HG02571 (cell line): ENCODE measurements around the gene TLR10.
"Not testable (repeated sequence)": the region's sequence is repeated elsewhere in the genome, so short reads cannot be mapped to it uniquely, and the experiment has no call there.

ENCODE experiments used
- ATAC-seq: cut with Tn5 transposase; IDR thresholded peaks from one replicate; pipeline ENCODE4 v1.9.1; 2021; ENCODE audit warnings: mild to moderate bottlenecking, moderate library complexity; ENCODE audit not compliant: unreplicated experiment

The TLR10 gene, protein sequence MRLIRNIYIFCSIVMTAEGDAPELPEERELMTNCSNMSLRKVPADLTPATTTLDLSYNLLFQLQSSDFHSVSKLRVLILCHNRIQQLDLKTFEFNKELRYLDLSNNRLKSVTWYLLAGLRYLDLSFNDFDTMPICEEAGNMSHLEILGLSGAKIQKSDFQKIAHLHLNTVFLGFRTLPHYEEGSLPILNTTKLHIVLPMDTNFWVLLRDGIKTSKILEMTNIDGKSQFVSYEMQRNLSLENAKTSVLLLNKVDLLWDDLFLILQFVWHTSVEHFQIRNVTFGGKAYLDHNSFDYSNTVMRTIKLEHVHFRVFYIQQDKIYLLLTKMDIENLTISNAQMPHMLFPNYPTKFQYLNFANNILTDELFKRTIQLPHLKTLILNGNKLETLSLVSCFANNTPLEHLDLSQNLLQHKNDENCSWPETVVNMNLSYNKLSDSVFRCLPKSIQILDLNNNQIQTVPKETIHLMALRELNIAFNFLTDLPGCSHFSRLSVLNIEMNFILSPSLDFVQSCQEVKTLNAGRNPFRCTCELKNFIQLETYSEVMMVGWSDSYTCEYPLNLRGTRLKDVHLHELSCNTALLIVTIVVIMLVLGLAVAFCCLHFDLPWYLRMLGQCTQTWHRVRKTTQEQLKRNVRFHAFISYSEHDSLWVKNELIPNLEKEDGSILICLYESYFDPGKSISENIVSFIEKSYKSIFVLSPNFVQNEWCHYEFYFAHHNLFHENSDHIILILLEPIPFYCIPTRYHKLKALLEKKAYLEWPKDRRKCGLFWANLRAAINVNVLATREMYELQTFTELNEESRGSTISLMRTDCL

GRCh38 chr4:38782452-38783108 lies at the start of gene TLR10:
TSS of gene TLR10 (minus strand) at chr4:38782990. CDS start at chr4:38775590, 7,400 bp downstream.
- ATAC-seq = peak; percentile 53

DNA sequence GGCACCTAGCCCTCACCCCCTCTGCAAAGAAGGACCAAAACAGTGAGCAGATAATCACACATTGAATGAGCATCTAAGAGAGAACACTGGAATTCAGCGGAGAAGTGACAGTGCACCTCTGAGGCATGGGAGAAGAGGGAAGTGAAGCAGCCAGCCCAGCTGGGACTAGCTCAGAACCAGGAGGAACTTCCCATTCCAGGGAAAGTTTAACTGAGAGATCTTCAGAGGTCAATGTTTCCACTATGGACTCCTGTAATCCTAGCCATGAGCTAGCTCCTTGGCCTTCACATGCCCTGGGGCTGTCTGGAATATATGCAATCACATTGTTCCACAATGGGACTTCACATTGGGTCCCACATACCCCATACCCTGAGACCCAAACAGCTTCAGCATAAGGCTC lies 49.4 kb upstream of the TLR10 start:
- no peak for ATAC-seq

DNA sequence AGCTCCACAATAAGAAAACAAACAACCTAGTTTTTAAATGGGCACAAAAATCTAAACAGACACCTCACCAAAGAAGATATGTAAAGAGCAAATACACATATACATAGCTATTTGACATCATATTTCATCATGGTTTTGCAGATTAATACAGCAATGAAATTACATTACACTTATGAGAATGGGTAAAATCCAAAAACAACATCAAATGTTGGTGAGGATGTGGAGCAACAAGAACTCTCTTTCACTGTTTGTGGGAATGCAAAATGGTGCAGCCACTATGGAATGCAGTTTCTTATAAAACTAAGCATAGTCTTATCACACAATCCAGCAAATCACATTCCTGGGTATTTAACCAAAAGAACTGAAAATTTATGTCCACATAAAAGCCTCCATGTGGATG lies 48.9 kb upstream of the TLR10 start:
- no peak for ATAC-seq

DNA sequence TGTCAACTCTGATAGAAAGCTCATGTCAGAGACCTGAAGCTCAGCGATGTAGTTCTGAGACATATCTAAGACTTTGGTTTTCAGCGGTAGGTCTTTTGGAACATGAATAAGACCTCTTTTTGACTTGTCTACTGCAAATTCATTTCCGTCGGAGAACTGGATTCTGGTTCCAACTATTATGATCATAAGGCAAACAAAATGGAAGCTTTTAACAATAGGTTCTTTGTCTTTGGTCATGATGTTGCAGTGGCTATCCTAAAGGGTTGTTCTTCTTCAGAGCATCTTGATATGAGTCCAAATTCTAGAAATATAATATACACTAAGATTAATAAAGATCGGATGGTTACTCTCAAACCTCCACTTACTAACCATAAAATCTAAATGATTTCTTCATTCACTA lies 46.4 kb upstream of the TLR10 start:
- no peak for ATAC-seq

- no peak for ATAC-seq
Measured at GRCh38 chr4:38823766-38824165, 41.0 kb upstream of the TLR10 start.

DNA sequence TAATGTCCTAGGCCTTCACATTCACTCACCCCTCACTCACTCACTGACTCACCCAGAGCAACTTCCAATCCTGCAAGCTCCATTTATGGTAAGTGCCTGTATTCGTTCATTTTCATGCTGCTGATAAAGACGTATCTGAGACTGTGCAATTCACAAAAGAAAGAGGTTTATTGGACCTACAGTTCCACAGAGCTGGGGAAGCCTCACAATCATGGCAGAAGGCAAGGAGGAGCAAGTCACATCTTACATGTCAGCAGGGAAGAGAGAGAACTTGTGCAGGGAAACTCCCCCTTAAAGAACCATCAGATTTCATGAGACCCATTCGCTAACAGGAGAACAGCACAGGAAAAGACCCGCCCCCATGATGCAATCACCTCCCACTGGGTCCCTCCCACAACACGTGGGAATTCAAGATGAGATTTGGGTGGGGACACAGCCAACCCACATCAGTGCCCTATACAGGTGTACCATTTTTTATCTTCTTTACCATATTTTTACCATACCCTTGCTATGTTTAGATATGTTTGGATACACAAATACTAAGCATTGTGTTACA lies 40.0 kb upstream of the TLR10 start:
- no peak for ATAC-seq

DNA sequence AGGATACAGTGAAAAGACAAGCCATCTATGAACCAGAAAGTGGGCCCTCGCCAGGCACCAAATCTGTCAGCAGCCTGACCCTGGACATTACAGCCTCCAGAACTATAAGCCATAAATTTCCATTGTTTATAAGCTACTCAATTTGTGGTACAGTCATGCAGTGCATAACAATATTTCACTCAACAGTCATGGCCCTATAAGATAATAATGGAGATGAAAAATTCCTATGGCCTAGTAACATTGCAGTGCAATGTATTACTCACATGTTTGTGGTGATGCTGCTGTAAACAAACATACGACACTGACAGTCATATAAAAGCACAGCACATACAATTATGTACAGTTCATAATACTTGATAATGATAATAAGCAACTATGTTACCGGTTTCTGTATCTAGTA lies 38.9 kb upstream of the TLR10 start:
- no peak for ATAC-seq

DNA sequence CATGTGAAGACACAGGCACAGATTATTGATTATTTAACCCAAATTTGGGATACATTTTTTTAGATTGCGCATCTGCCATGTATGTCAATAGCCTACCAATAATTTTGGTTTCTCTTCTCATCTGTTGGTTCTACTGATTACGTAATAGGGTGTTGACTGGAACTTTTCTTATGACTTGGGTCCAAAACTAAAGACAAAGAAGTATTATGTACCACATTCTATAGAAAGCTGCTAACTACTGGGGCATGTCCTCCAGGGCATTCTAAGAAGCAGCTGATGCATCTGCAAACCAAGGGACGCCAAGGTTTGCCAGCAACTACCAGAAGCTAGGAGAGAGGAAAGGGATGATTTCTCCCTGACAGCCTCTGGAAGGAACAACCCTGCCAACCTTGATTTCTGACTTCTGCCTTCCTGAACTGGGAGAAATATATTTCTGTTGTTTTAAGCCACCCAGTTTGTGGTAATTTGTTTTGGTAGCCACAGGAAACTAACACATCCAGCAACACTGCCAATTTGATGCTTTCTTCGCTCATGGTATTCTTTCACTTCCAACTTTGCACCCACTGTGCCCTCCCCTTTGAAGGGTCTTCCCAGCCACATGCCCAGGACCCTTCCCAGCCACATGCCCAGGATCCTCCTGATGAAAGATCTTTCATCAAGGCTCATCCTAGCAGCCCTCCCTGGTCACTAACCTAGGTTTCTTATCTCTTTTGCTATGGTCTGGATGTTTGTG lies 37.7 kb upstream of the TLR10 start:
- ATAC-seq = no peak

DNA sequence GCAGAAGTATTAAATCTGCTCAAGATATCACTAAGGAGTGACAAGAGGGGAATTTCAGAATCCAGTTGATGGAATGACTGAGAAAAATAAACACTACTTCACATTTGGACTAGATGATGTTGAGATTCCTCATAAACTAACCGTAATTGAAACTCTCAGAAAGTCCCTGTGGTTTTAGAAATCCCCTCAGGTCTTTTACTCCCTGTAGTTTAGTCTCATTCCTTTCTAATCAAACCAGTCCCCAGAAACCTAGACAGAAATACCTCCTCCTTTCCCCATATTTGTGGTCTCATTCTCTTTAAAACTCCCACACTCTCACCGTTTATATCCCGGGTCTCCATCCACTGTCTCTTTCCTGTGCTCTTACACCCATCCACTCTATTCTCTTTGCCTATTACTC lies 36.8 kb upstream of the TLR10 start:
- no peak for ATAC-seq

DNA sequence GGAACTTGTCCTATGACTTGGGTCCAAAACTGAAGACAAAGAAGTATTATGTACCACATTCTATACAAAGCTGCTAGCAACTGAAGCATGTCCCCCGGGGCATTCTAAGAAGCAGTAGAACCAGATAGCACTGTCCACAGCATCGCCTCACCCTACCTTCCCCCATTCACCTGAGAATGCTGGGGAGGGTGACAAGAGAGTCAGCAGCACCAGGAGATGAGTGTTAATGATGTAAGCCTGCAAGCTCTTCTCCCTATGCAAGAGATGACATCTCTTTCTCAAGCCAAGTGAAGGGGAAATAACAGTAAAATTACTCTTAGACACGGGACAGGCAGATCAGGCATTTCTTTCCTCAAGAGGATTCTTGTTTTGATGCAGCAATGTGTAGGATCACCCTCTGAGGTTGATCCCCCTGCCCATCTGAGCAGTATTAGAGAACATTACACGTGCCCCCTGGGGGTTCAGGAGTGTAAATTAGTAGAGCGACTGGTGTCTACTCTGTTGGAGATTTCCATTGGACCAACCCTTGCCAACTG lies 35.7 kb upstream of the TLR10 start:
- ATAC-seq = peak; percentile 48

DNA sequence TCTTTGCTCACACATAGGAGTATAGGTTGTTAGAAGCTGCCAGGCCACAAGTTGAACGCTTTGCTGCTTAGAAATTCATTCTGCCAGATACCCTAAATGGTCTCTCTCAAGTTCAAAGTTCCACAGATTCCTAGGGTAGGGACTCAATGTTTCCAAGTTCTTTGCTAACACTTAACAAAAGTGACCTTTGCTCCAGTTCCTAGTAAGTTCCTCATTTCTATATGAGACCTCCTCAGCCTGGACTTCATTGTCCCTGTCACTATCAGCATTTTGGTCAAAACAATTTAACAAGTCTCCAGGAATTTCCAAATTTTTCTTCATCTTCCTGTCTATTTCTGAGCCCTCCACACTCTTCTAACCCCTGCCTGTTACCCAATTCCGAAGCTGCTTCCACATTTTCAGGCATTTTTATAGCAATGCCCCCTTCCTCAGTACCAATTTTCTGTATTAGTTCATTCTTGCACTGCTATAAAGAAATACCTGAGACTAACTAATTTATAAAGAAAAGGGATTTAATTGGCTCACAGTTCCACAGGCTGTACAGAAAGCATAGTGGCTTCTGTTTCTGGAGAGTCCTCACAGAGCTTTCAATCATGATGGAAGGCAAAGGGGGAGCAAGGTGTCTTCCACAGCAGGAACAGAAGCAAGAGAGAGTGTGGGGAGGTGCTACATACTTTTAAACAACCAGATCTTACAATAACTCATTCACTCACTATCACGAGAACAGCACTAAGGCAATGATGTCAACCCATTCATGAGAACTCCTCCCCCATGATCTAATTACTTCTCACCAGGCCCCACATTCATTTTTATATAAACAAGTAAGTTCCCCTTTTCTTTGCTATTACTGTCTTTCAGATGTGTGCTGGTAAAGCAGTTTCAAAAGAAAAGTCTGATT lies 33.3 kb upstream of the TLR10 start:
- no peak for ATAC-seq

DNA sequence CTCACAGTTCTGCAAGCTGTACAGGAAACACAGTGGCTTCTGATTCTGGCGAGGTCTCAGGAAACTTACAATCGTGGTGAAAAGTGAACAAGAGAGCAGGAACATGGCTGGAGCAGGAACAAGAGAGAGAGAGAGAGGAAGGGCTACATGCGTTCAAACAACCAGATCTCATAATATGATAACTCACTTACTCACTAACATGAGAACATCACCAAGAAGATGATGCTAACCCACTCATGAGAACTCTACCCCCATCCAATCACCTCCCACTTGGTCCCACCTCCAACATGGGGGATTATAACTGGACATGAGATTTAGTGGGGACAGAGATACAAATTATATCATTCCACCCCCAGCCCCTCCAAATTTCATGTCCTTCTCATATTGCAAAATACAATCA lies 31.6 kb upstream of the TLR10 start:
- no peak for ATAC-seq

DNA sequence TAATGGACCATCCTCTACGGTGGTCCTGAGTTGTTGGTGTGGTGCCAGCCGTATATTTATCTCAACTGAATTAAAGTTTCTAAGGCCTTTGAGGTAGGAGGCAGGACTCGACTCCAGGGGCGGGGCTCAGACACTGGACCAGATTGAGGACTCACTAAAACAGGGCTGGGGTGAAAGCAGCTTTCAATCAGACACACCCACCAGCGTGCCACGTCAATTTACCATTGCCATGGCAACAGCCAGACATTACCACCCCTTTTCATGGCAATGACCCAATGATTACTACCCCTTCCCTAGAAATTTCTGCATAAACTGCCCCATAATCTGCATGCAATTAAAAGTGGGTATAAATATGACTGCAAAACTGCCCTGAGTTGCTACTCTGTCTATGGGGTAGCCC lies 28.5 kb upstream of the TLR10 start:
- ATAC-seq = no peak

GRCh38 chr4:38807462-38807861 lies 24.7 kb upstream of the TLR10 start:
- ATAC-seq = not testable (repeated sequence)

- ATAC-seq = not testable (repeated sequence)
Measured at GRCh38 chr4:38806251-38806650, 23.5 kb upstream of the TLR10 start.

DNA sequence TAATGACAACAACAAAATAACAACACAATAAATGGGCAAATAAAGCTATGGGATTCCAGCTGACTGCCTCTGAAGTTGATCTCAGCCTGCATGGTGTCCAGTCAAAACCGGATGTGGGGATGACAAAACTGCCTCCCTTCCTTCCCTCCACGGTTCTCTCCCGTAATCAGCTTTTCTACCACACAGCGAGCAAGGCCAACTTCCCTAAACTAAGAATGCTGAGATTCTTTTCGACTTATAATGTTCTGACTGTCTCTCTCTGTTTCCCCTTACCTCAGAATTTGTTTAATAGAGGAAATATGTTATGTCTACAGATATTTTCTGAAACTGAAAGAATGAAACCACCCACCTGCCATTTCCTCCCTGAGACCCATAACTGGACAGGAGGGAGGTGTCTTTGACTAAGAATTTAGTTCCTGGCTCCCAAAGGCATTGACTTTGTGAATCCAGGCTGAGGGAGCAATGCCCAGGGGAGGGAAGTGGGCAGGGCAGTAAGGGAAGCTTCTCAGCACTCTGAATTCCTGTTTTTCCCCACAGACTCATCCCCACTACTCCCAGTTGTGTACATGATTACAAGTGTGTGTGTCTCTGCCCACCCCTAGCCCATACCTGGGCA lies 22.8 kb upstream of the TLR10 start:
- ATAC-seq = peak; percentile 69

DNA sequence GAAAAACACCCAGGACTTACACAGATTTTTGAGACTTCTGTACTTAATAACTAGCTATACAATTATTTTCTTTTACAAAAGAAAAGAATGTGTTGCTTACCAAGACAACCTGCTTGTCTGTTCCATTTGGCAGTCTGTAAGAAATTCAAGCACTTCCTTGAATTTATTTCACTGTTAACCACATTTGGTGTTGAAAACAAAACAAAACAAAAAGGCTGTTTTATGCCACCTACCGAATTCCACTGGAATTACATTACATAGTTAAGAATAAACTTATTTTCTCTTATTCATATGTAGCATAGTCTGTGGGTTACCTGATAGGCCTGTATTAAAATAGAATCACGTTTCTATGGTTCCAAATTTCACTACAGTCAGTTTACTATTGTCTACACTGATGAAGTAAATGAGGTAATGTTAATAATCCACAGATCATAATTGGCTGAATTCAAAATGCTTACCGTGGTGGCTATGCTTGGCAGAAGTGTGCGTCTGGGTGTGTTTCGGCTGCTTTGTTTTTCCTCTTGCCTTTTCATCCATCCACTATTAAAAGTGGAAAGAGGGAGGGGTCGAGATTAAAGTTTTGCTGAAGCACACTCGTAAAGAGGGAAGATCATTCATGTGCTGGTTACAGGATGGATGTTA lies 22.0 kb upstream of the TLR10 start, which contains the start of gene TLR1:
Gene TLR1 (minus strand): TSS at position 138 of the 642 bp plus-strand sequence. CDS start 5,960 bp downstream, outside the sequence.
- ATAC-seq = no peak
